Suprapubic skin (tissue), 4 donors: Measurements from ENCODE around the gene GABRB3. TPM values are rescaled to one million over a fixed set of nuclear protein-coding genes. Genes with fewer than 3 reads are reported as not detected.

Experiments
- DNase-seq, 2 donors: peaks; one replicate each; pipeline ENCODE4 v3.0.0-alpha.2; 2019; ENCODE audit warnings: low spot score in 2 of 2
- H3K27ac ChIP-seq: fragments of 200-600 bp; sonication (generic); one replicate; pipeline ENCODE4 v1.5.1; 2019
- H3K27me3 ChIP-seq: fragments of 200-600 bp; sonication (generic); one replicate; pipeline ENCODE4 v1.5.1; 2019
- H3K36me3 ChIP-seq: fragments of 200-600 bp; sonication (generic); one replicate; pipeline ENCODE4 v1.5.1; 2019
- H3K4me1 ChIP-seq: fragments of 200-600 bp; sonication (generic); one replicate; pipeline ENCODE4 v1.5.1; 2019
- H3K4me3 ChIP-seq: fragments of 200-600 bp; sonication (generic); one replicate; pipeline ENCODE4 v1.5.1; 2019; ENCODE audit warnings: mild to moderate bottlenecking
- H3K9me3 ChIP-seq: fragments of 200-600 bp; sonication (generic); one replicate; pipeline ENCODE4 v1.5.1; 2019
- EP300 ChIP-seq: sonication (generic); formaldehyde crosslinking; IDR thresholded peaks from one replicate; pipeline ENCODE4 v1.6.1; 2017; ENCODE audit warnings: antibody characterized with exemption
- POLR2A ChIP-seq, 2 donors: fragments of 450-650 bp; IDR thresholded peaks; one replicate each; pipeline ENCODE4 v1.6.1; 2017; ENCODE audit warnings: antibody characterized with exemption in 2 of 2, mild to moderate bottlenecking in 2 of 2, moderate library complexity in 2 of 2
- POLR2AphosphoS5 ChIP-seq, 3 donors: sonication (generic); formaldehyde crosslinking; IDR thresholded peaks; one replicate each; pipeline ENCODE4 v1.6.1; 2017; ENCODE audit warnings: antibody characterized with exemption in 3 of 3
- WGBS: methylation state at CpG from one replicate; pipeline ENCODE4 v1.1.5; 2018; 5-methylcytosine and 5-hydroxymethylcytosine counted together
- total RNA-seq, 4 donors: library from RNA; depleted of rRNA; stranded (reverse); fragments of >200 nt; gene quantifications; one replicate each; pipeline ENCODE4 v1.1.0, GENCODE V29; 2016
- TF ChIP-seq, protein P1 (sequence below), 2 donors: fragments of 200-600 bp in 1 of 2; fragments of 450-650 bp in 1 of 2; sonication (generic) in 1 of 2; IDR thresholded peaks; one replicate each; pipeline ENCODE4 v1.5.1; 2016 to 2019; ENCODE audit warnings: antibody characterized with exemption in 2 of 2, mild to moderate bottlenecking in 1 of 2, moderate library complexity in 1 of 2

The GABRB3 gene
- total RNA-seq, 4 donors from 2014 or later, result 0.48 to 4.8 (median 2.2) TPM

DNA sequence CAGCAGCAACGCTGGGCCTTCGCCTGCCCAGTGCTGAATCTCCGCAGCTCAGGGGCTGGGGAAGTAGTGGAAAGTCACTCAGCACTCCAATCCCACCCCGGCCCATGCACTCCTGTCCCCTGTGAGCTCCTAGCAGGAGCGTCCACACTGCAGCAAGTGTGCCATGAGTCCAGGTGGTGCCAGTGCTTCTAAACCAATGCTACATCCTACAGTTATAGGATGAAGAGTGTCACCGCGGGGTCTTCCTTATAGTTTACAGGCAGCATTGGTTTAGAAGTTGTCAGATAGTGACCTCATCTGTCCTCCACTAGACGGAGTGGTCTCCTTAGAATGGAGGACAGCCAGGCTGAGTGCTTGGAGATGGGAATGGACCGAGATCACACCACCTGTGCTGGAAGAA lies 221.4 kb downstream of the GABRB3 start:
- H3K9me3 ChIP-seq, result peaks cover 3% of the 10 kb centered on the region
- no peak overlapping the region for H3K4me3 ChIP-seq
- DNase-seq, result no peak
- H3K4me1 ChIP-seq, result no peaks in the 10 kb centered on the region
- WGBS, result 84% methylated on average over 9 of the region's 9 CpGs
- H3K27me3 ChIP-seq, result no peaks in the 10 kb centered on the region
- H3K36me3 ChIP-seq, result no peaks in the 10 kb centered on the region
- H3K27ac ChIP-seq, result no peak overlapping the region
- TF ChIP-seq, protein P1, sequence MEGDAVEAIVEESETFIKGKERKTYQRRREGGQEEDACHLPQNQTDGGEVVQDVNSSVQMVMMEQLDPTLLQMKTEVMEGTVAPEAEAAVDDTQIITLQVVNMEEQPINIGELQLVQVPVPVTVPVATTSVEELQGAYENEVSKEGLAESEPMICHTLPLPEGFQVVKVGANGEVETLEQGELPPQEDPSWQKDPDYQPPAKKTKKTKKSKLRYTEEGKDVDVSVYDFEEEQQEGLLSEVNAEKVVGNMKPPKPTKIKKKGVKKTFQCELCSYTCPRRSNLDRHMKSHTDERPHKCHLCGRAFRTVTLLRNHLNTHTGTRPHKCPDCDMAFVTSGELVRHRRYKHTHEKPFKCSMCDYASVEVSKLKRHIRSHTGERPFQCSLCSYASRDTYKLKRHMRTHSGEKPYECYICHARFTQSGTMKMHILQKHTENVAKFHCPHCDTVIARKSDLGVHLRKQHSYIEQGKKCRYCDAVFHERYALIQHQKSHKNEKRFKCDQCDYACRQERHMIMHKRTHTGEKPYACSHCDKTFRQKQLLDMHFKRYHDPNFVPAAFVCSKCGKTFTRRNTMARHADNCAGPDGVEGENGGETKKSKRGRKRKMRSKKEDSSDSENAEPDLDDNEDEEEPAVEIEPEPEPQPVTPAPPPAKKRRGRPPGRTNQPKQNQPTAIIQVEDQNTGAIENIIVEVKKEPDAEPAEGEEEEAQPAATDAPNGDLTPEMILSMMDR (IDR thresholded peaks at IDR 0.05), result no peak
- TF ChIP-seq POLR2AphosphoS5 (IDR thresholded peaks at IDR 0.05) (no peak), EP300 (no peak), POLR2A (IDR thresholded peaks at IDR 0.05) (no peak)

GRCh38 chr15:26550880-26551279 lies 222.0 kb downstream of the GABRB3 start:
- no peak for DNase-seq
- Histone ChIP-seq H3K9me3 (peaks cover 3% of the 10 kb centered on the region), H3K27me3 (no peaks in the 10 kb centered on the region), H3K36me3 (no peaks in the 10 kb centered on the region), H3K4me3 (no peak overlapping the region), H3K27ac (no peak overlapping the region), H3K4me1 (no peaks in the 10 kb centered on the region)
- TF ChIP-seq POLR2A (IDR thresholded peaks at IDR 0.05) (no peak), POLR2AphosphoS5 (IDR thresholded peaks at IDR 0.05) (no peak), EP300 (no peak)
- TF ChIP-seq, protein P1 (IDR thresholded peaks at IDR 0.05), result no peak
- WGBS, result 75% methylated on average over 3 of the region's 3 CpGs

DNA sequence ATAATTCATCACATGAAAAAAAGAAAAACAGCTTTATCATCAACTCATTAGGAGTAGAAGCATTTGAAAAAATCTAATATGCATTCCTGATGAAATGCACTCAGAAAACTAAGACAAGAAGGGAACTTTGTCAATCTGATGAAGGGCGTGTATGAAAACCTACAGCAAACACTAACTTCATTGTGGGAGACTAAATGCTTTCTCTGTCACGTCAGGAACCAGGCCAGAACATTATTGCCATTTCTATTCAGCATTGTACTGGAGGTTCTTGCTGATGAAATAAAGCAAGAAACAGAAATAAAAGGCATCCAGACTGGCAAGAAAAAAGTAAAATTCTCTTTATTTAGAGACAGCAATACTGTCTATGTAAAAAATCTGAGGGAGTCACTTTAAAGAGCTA lies 235.2 kb downstream of the GABRB3 start:
- 72% methylated on average over 2 of the region's 2 CpGs for WGBS
- H3K9me3 ChIP-seq, result peaks cover 9% of the 10 kb centered on the region
- no peak overlapping the region for H3K4me3 ChIP-seq
- H3K27ac ChIP-seq, result no peak overlapping the region
- H3K27me3 ChIP-seq, result no peaks in the 10 kb centered on the region
- H3K4me1 ChIP-seq, result no peaks in the 10 kb centered on the region
- no peaks in the 10 kb centered on the region for H3K36me3 ChIP-seq
- DNase-seq, result no peak
- TF ChIP-seq, protein P1 (IDR thresholded peaks at IDR 0.05), result no peak
- TF ChIP-seq EP300 (no peak), POLR2AphosphoS5 (IDR thresholded peaks at IDR 0.05) (no peak), POLR2A (IDR thresholded peaks at IDR 0.05) (no peak)

DNA sequence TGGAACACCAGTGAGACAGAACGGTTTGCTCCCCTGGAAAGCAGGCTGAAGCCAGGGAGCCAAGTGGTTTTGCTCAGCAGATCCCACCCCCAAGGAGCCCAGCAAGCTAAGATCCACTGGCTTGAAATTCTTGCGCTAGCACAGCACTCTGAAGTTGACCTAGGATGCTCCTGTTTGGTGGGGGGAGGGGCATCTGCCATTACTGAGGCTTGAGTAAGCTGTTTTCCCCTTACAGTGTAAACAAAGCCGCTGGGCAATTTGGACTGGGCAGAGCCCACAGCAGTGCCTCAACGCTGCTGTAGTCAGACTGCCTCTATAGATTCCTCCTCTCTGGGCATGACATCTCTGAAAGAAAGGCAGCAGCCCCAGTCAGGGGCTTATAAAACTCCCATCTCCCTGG lies 241.4 kb downstream of the GABRB3 start:
- Histone ChIP-seq H3K27me3 (no peaks in the 10 kb centered on the region), H3K4me1 (no peaks in the 10 kb centered on the region), H3K36me3 (no peaks in the 10 kb centered on the region), H3K9me3 (peaks cover 12% of the 10 kb centered on the region), H3K27ac (no peak overlapping the region), H3K4me3 (no peak overlapping the region)
- DNase-seq, result no peak
- TF ChIP-seq, protein P1 (IDR thresholded peaks at IDR 0.05), result no peak
- TF ChIP-seq POLR2AphosphoS5 (IDR thresholded peaks at IDR 0.05), result no peak
- TF ChIP-seq POLR2A (IDR thresholded peaks at IDR 0.05), result no peak
- TF ChIP-seq EP300, result no peak
- WGBS, result 94% methylated on average over 2 of the region's 4 CpGs

DNA sequence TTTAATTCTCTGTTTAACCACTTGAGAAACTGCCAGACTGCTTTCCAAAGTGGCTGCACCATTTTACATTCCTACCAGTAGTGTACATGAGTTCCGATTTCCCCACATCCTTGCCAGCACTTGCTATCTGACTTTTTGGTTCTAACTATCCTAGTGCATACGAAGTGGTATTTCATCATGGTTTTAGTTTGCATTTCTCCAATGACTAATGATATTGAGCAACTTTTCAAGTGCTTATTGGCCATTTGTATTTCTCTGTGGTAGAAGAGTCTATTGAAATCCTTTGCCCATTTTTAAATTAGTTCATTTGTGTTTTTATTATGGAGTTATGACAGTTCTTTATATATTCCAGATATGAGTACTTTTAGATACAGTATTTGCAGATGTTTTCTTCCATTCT lies 247.8 kb downstream of the GABRB3 start:
- H3K4me3 ChIP-seq, result no peak overlapping the region
- H3K27me3 ChIP-seq, result no peaks in the 10 kb centered on the region
- no peak for TF ChIP-seq POLR2A (IDR thresholded peaks at IDR 0.05)
- TF ChIP-seq, protein P1 (IDR thresholded peaks at IDR 0.05), result no peak
- no peak for TF ChIP-seq POLR2AphosphoS5 (IDR thresholded peaks at IDR 0.05)
- no peak for TF ChIP-seq EP300
- H3K4me1 ChIP-seq, result no peaks in the 10 kb centered on the region
- H3K9me3 ChIP-seq, result peaks cover 9% of the 10 kb centered on the region
- 92% methylated on average over 2 of the region's 2 CpGs for WGBS
- no peak overlapping the region for H3K27ac ChIP-seq
- H3K36me3 ChIP-seq, result no peaks in the 10 kb centered on the region
- no peak for DNase-seq
